22Rv1 (cell line): ENCODE results near the gene TRAF3.

Experiments used
- ZFX ChIP-seq: fragments of 450-650 bp; IDR thresholded peaks from 2 replicates; pipeline ENCODE4 v1.6.1; 2017; ENCODE audit warnings: antibody characterized with exemption, borderline replicate concordance
- TF ChIP-seq, protein P1 (sequence below): fragments of 450-650 bp; IDR thresholded peaks from 2 replicates; pipeline ENCODE4 v1.5.1; 2017; ENCODE audit warnings: mild to moderate bottlenecking

GRCh38 chr14:102769049-102769327 lies 8.3 kb upstream of the TRAF3 start:
- TF ChIP-seq, protein P1, sequence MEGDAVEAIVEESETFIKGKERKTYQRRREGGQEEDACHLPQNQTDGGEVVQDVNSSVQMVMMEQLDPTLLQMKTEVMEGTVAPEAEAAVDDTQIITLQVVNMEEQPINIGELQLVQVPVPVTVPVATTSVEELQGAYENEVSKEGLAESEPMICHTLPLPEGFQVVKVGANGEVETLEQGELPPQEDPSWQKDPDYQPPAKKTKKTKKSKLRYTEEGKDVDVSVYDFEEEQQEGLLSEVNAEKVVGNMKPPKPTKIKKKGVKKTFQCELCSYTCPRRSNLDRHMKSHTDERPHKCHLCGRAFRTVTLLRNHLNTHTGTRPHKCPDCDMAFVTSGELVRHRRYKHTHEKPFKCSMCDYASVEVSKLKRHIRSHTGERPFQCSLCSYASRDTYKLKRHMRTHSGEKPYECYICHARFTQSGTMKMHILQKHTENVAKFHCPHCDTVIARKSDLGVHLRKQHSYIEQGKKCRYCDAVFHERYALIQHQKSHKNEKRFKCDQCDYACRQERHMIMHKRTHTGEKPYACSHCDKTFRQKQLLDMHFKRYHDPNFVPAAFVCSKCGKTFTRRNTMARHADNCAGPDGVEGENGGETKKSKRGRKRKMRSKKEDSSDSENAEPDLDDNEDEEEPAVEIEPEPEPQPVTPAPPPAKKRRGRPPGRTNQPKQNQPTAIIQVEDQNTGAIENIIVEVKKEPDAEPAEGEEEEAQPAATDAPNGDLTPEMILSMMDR, result no peak
- TF ChIP-seq ZFX, result no peak
